Neural progenitor cell (in vitro differentiated cells): ENCODE data around the gene ASIC1. TPM values are rescaled to one million over a fixed set of nuclear protein-coding genes. Genes with fewer than 3 reads are reported as not detected.
"Not testable (repeated sequence)": the region's sequence is repeated elsewhere in the genome, so short reads cannot be mapped to it uniquely, and the experiment has no call there.

Experiments used
- DNase-seq: peaks from one replicate; pipeline ENCODE4 v3.0.0-alpha.2; 2016; ENCODE audit warnings: low spot score
- H2AFZ ChIP-seq: fragments of 200-600 bp; sonication (generic); replicated peaks from 2 replicates; pipeline ENCODE4 v1.6.1; 2016; ENCODE audit warnings: antibody characterized with exemption
- H3F3A ChIP-seq: fragments of 200-600 bp; sonication (generic); 2 replicates; pipeline ENCODE4 v1.6.1; 2016; ENCODE audit warnings: antibody characterized with exemption, low read depth
- H3K27ac ChIP-seq: fragments of 200-600 bp; sonication (generic); 2 replicates; pipeline ENCODE4 v1.5.1; 2016; ENCODE audit warnings: mild to moderate bottlenecking
- H3K27me3 ChIP-seq: fragments of 200-600 bp; sonication (generic); 2 replicates; pipeline ENCODE4 v1.6.1; 2016; ENCODE audit warnings: mild to moderate bottlenecking, moderate library complexity
- H3K36me3 ChIP-seq: fragments of 200-600 bp; sonication (generic); 2 replicates; pipeline ENCODE4 v1.5.1; 2016
- H3K4me1 ChIP-seq: fragments of 200-600 bp; sonication (generic); 2 replicates; pipeline ENCODE4 v1.6.1; 2016; ENCODE audit warnings: mixed run types
- H3K4me2 ChIP-seq: fragments of 200-600 bp; sonication (generic); 2 replicates; pipeline ENCODE4 v1.6.1; 2016
- H3K4me3 ChIP-seq: fragments of 200-600 bp; sonication (generic); 2 replicates; pipeline ENCODE4 v1.5.1; 2016
- H3K79me2 ChIP-seq: fragments of 200-600 bp; sonication (generic); 2 replicates; pipeline ENCODE4 v1.6.1; 2016; ENCODE audit warnings: low read depth
- H3K9ac ChIP-seq: fragments of 200-600 bp; sonication (generic); 2 replicates; pipeline ENCODE4 v1.6.1; 2016
- H3K9me3 ChIP-seq: fragments of 200-600 bp; sonication (generic); 2 replicates; pipeline ENCODE4 v1.5.1; 2016; ENCODE audit warnings: low read depth
- H4K20me1 ChIP-seq: fragments of 200-600 bp; sonication (generic); 2 replicates; pipeline ENCODE4 v1.6.1; 2016; ENCODE audit warnings: low read depth
- H3K27ac Mint-ChIP-seq: 3 replicates; pipeline ENCODE4 v1.8.0; 2021; ENCODE audit warnings: mixed read lengths
- H3K27me3 Mint-ChIP-seq: 2 replicates; pipeline ENCODE4 v1.8.0; 2022; ENCODE audit warnings: low read depth, mild to moderate bottlenecking, inconsistent platforms, moderate library complexity, mixed read lengths; ENCODE audit not compliant: insufficient read depth
- H3K36me3 Mint-ChIP-seq: 3 replicates; pipeline ENCODE4 v1.8.0; 2021; ENCODE audit warnings: mixed read lengths
- H3K4me1 Mint-ChIP-seq: 3 replicates; pipeline ENCODE4 v1.8.0; 2021; ENCODE audit warnings: mixed read lengths
- H3K4me3 Mint-ChIP-seq: 3 replicates; pipeline ENCODE4 v1.8.0; 2021; ENCODE audit warnings: mild to moderate bottlenecking, moderate library complexity, mixed read lengths
- H3K9me3 Mint-ChIP-seq: 3 replicates; pipeline ENCODE4 v1.8.0; 2020; ENCODE audit warnings: mixed read lengths
- EZH2 ChIP-seq: fragments of 200-600 bp; sonication (generic); IDR thresholded peaks from 2 replicates; pipeline ENCODE4 v1.6.1; 2017; ENCODE audit warnings: antibody characterized with exemption, mild to moderate bottlenecking, moderate library complexity
- EZH2phosphoT487 ChIP-seq: fragments of 200-600 bp; sonication (generic); IDR thresholded peaks from 2 replicates; pipeline ENCODE4 v1.6.1; 2017; ENCODE audit warnings: antibody characterized with exemption
- total RNA-seq: library from RNA; depleted of rRNA; stranded (reverse); fragments of >200 nt; gene quantifications from 2 replicates; pipeline ENCODE4 v1.2.3, GENCODE V29; 2015; ENCODE audit warnings: low replicate concordance
- TF ChIP-seq, protein P1 (sequence below): fragments of 200-600 bp; sonication (generic); IDR thresholded peaks from 2 replicates; pipeline ENCODE4 v1.5.1; 2017; ENCODE audit warnings: antibody characterized with exemption, mild to moderate bottlenecking

Gene ASIC1
- total RNA-seq, 1 donor from 2014 or later, result 2.5 TPM

DNA sequence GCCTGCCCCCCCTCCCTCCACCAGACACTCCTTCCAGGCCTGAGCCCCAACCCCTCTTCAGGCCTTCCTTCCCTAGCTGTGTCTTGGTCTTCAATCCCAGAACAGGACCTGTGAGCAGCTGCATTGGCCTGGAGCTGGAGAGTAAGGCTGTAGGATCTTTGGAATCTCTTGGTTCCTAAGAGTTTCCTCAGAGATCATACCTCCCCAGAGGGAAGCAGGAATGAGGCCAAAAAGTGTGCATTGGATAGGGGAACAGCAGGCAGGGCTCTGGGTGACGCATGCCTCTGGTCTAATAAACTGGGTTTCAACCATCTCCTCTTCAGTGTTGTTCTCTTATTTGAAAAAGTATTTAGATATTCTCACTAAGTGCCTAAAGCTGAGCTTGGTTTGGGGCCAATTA lies 25.9 kb downstream of the ASIC1 start:
- H3K36me3 ChIP-seq, result peaks cover 5% of the 10 kb centered on the region
- peak overlapping the region; percentile 15 for H3K27ac Mint-ChIP-seq

DNA sequence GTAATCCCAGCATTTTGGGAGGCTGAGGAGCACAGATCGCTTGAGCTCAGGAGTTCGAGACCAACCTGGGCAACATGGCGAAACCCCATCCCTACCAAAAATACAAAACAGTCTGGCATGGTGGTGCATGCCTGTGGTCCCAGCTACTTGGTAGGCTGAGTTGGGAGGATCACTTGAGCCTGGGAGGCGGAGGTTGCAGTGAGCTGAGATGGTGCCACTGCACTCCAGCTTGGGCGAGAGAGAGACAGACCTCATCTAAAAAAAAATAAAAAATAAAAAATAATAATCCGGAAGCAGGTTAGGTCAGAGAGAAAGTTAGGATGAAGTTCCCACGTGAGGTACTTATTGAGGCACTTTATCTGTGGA lies 27.0 kb downstream of the ASIC1 start:
- not testable (repeated sequence) for H3K9ac ChIP-seq, H3K27ac ChIP-seq, H3K4me1 ChIP-seq, H3K9me3 ChIP-seq, H3K27me3 Mint-ChIP-seq, H3K9me3 Mint-ChIP-seq, DNase-seq
- Histone ChIP-seq H3K36me3 (peaks cover 12% of the 10 kb centered on the region), H4K20me1 (peaks cover 35% of the 10 kb centered on the region), H3K27me3 (peaks cover 15% of the 10 kb centered on the region), H3K4me2 (peak overlapping the region; percentile 78), H3K79me2 (peaks cover 46% of the 10 kb centered on the region), H3K4me3 (peak overlapping the region; percentile 82), H3F3A (peaks cover 35% of the 10 kb centered on the region), H2AFZ (peak overlapping the region; percentile 94)
- peaks cover 21% of the 10 kb centered on the region for H3K4me1 Mint-ChIP-seq
- peaks cover 16% of the 10 kb centered on the region for H3K36me3 Mint-ChIP-seq
- peak overlapping the region; percentile 83 for H3K27ac Mint-ChIP-seq
- peak overlapping the region; percentile 97 for H3K4me3 Mint-ChIP-seq

More for the DNA sequence above, 25.9 kb downstream of the ASIC1 start:
- Mint-ChIP-seq H3K4me1 (peaks cover 21% of the 10 kb centered on the region), H3K9me3 (no peaks in the 10 kb centered on the region), H3K27me3 (peaks cover 4% of the 10 kb centered on the region), H3K4me3 (peak overlapping the region; percentile 76), H3K36me3 (peaks cover 11% of the 10 kb centered on the region)
- peaks cover 26% of the 10 kb centered on the region for H4K20me1 ChIP-seq
- H3K4me2 ChIP-seq, result no peak overlapping the region
- H3F3A ChIP-seq, result peaks cover 33% of the 10 kb centered on the region
- no peak for TF ChIP-seq EZH2phosphoT487
- TF ChIP-seq, protein P1, sequence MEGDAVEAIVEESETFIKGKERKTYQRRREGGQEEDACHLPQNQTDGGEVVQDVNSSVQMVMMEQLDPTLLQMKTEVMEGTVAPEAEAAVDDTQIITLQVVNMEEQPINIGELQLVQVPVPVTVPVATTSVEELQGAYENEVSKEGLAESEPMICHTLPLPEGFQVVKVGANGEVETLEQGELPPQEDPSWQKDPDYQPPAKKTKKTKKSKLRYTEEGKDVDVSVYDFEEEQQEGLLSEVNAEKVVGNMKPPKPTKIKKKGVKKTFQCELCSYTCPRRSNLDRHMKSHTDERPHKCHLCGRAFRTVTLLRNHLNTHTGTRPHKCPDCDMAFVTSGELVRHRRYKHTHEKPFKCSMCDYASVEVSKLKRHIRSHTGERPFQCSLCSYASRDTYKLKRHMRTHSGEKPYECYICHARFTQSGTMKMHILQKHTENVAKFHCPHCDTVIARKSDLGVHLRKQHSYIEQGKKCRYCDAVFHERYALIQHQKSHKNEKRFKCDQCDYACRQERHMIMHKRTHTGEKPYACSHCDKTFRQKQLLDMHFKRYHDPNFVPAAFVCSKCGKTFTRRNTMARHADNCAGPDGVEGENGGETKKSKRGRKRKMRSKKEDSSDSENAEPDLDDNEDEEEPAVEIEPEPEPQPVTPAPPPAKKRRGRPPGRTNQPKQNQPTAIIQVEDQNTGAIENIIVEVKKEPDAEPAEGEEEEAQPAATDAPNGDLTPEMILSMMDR, result no peak
- no peak for TF ChIP-seq EZH2
- H3K4me3 ChIP-seq, result no peak overlapping the region
- no peak overlapping the region for H3K27ac ChIP-seq
- H3K27me3 ChIP-seq, result peaks cover 15% of the 10 kb centered on the region
- H3K4me1 ChIP-seq, result peaks cover 3% of the 10 kb centered on the region
- no peak for DNase-seq
- H3K9me3 ChIP-seq, result no peaks in the 10 kb centered on the region
- H3K79me2 ChIP-seq, result peaks cover 38% of the 10 kb centered on the region
- no peak overlapping the region for H3K9ac ChIP-seq
- no peak overlapping the region for H2AFZ ChIP-seq

DNA sequence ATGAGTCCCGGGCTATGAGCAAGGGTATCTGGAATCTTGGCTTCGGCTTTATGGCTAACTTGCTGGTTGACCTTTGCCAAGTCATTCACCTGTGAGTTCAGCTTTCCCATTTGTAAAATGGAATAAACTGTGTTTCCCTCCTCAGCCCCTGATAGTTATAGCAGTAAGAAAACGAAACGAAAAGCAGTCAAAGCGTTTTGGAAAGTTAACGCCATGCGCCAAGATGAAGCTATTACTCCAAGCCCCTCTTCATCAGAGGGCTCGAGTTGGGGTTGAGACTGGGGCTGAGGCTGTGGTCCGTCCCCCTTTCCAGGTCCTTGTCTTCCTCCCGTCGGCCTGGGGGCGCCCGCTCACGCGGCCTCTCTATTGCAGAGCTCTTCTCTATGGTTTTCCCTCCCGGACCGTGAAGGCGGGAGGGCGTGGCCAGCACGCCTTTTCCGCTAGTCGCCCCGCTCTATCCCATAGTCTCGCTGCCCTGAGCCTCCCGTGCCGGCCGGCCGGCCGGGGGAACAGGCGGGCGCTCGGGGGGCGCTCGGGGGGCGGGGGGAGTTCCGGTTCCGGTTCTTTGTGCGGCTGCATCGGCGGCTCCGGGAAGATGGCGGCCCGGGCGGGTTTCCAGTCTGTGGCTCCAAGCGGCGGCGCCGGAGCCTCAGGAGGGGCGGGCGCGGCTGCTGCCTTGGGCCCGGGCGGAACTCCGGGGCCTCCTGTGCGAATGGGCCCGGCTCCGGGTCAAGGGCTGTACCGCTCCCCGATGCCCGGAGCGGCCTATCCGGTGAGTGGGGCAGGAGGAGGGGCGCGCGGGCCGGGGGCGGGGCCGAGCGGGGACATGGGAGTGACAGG lies 27.6 kb downstream of the ASIC1 start, which contains the start of gene SMARCD1:
Gene SMARCD1 (plus strand): TSS at position 568 of the 840 bp plus-strand sequence. CDS start 28 bp downstream, at position 596.
- Histone ChIP-seq H4K20me1 (peaks cover 41% of the 10 kb centered on the region), H3K79me2 (peaks cover 50% of the 10 kb centered on the region), H3K4me2 (peak within 1 kb of the TSS; percentile 89), H3K36me3 (peaks cover 17% of the 10 kb centered on the region), H3K27me3 (peaks cover 15% of the 10 kb centered on the region), H3K9ac (peak within 1 kb of the TSS; percentile 96), H3K27ac (peak within 1 kb of the TSS; percentile 95), H3K4me1 (peaks cover 3% of the 10 kb centered on the region), H3F3A (peaks cover 35% of the 10 kb centered on the region), H2AFZ (peak within 1 kb of the TSS; percentile 94), H3K4me3 (peak within 1 kb of the TSS; percentile 82), H3K9me3 (no peaks in the 10 kb centered on the region)
- Mint-ChIP-seq H3K27me3 (peaks cover 4% of the 10 kb centered on the region), H3K27ac (peak within 1 kb of the TSS; percentile 91), H3K4me3 (peak within 1 kb of the TSS; percentile 97), H3K4me1 (peaks cover 21% of the 10 kb centered on the region), H3K36me3 (peaks cover 18% of the 10 kb centered on the region), H3K9me3 (no peaks in the 10 kb centered on the region)
- peak; percentile 99 for DNase-seq
- TF ChIP-seq, protein P1, result peak; percentile 83
- TF ChIP-seq EZH2, result no peak
- TF ChIP-seq EZH2phosphoT487, result no peak

DNA sequence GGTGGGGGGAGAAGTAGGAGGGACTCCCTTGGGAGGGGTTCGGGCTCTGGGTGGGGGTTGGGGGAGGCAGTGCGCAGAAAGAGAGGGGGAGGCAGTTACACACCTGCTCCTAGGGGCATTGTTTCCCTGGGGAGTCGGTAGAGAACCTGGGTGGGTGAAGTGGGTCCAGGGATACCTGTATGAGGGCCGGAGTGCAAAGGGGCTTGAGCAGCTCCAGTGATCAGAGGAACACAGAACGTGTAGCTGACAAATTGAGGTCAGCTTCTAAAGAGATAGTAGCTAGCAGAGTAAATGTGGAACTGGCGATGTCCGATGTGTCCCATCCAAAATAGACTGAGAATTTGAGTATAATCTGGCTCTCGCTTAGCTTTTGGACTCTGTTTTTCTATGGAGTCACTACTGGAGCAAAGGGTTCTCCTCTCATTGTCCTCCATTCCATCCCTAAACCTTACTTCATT lies 28.2 kb downstream of the ASIC1 start:
- TF ChIP-seq, protein P1, result no peak
- TF ChIP-seq EZH2phosphoT487, result no peak
- no peak for TF ChIP-seq EZH2
- peaks cover 4% of the 10 kb centered on the region for H3K27me3 Mint-ChIP-seq
- no peak for DNase-seq
- peaks cover 21% of the 10 kb centered on the region for H3K4me1 Mint-ChIP-seq
- Histone ChIP-seq H2AFZ (peak overlapping the region; percentile 80), H3F3A (peaks cover 35% of the 10 kb centered on the region), H3K36me3 (peaks cover 17% of the 10 kb centered on the region), H3K4me3 (peak overlapping the region; percentile 82), H3K9me3 (no peaks in the 10 kb centered on the region), H3K27ac (peak overlapping the region; percentile 95), H3K79me2 (peaks cover 50% of the 10 kb centered on the region), H3K4me1 (peaks cover 3% of the 10 kb centered on the region), H4K20me1 (peaks cover 41% of the 10 kb centered on the region), H3K4me2 (peak overlapping the region; percentile 89), H3K9ac (peak overlapping the region; percentile 96), H3K27me3 (peaks cover 9% of the 10 kb centered on the region)
- H3K27ac Mint-ChIP-seq, result peak overlapping the region; percentile 91
- peaks cover 20% of the 10 kb centered on the region for H3K36me3 Mint-ChIP-seq
- no peaks in the 10 kb centered on the region for H3K9me3 Mint-ChIP-seq
- H3K4me3 Mint-ChIP-seq, result peak overlapping the region; percentile 97
